GM12865 (cell line): ENCODE data around the gene RPN2.

Experiments
- DNase-seq: peaks from one replicate; pipeline ENCODE4 v3.0.0; 2010; ENCODE audit warnings: low read depth
- H3K4me3 ChIP-seq: 2 replicates; pipeline ENCODE4 v1.5.1; 2011; ENCODE audit warnings: mild to moderate bottlenecking, low read depth, low read length, control low read depth
- TF ChIP-seq, protein P1 (sequence below): IDR thresholded peaks from 2 replicates; pipeline ENCODE4 v1.5.1; 2011; ENCODE audit warnings: low read length, control low read depth, low read depth, inconsistent platforms; ENCODE audit not compliant: insufficient read depth; ENCODE audit errors: missing control alignments

RPN2 gene

DNA sequence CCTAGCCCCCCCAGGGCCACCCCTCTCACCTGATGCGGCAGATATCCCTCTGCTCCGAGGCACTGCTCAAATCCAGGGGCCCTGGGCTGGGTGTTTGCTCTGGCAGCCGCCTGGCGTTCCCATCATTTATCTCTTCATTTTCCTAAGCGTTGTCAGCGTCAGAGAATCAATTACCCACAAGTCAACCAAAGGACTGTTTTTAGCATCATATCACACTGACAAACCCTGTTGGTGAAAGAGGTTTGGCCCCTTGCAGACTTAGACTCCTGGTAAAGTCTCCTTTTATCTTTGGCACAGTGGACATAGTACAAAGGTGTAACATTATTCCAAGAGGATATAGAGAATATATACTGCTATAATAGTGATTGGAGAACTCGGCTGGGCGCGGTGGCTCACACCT is 82.6 kb downstream of the RPN2 start, which contains the start of gene GHRH:
GHRH (minus strand) TSS at position 101 of the 400 bp plus-strand sequence. CDS start 4,925 bp downstream, outside the sequence.
- DNase-seq: no peak

GRCh38 chr20:37262505-37262904 is 83.4 kb downstream of the RPN2 start:
- DNase-seq: no peak
- no peak overlapping the region for H3K4me3 ChIP-seq
- TF ChIP-seq, protein P1, sequence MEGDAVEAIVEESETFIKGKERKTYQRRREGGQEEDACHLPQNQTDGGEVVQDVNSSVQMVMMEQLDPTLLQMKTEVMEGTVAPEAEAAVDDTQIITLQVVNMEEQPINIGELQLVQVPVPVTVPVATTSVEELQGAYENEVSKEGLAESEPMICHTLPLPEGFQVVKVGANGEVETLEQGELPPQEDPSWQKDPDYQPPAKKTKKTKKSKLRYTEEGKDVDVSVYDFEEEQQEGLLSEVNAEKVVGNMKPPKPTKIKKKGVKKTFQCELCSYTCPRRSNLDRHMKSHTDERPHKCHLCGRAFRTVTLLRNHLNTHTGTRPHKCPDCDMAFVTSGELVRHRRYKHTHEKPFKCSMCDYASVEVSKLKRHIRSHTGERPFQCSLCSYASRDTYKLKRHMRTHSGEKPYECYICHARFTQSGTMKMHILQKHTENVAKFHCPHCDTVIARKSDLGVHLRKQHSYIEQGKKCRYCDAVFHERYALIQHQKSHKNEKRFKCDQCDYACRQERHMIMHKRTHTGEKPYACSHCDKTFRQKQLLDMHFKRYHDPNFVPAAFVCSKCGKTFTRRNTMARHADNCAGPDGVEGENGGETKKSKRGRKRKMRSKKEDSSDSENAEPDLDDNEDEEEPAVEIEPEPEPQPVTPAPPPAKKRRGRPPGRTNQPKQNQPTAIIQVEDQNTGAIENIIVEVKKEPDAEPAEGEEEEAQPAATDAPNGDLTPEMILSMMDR: no peak

More for the DNA sequence above, 82.6 kb downstream of the RPN2 start, which contains the start of gene GHRH:
- TF ChIP-seq, protein P1: no peak
- H3K4me3 ChIP-seq: no peak within 1 kb of the TSS

GRCh38 chr20:37263686-37264085 is 84.6 kb downstream of the RPN2 start:
- H3K4me3 ChIP-seq: no peak overlapping the region
- DNase-seq: no peak
- TF ChIP-seq, protein P1: no peak

- DNase-seq: peak; percentile 73
- TF ChIP-seq, protein P1: no peak
- no peak overlapping the region for H3K4me3 ChIP-seq
Measured at GRCh38 chr20:37265152-37265551, 86.0 kb downstream of the RPN2 start.

- DNase-seq: no peak
- no peak overlapping the region for H3K4me3 ChIP-seq
Measured at GRCh38 chr20:37266940-37267666, 88.0 kb downstream of the RPN2 start.

DNA sequence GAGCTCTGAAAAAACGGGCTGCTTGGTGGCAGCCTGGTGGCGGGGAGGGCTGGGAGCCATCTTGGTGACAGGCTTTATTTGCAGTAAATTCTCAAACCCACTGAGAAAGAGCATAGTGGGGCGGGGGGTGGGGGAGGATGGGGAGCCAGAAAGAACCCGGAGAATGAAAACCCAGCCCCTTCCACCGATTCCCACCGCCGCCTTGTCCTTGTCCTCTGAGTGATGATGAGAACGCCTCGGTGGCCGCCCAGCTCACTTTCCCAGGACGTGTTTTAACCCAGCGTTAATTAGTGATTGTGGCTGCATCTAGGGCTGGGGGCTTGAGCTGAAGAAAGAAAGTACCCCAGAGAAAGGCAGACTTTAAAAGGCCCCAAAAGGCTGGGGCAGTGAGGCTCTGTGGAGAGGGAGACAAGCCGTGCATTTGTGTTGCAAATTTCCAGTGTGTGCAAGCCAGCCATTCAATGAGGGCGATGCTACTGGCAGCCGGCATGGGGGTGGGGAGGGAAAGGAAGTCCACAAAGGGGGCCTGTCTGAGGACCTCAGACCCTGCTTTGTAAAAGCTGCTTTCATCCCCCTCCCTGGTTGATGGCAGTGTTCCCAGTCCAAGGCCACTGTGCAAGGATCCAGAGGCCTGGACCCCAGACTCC is 88.7 kb downstream of the RPN2 start:
- TF ChIP-seq, protein P1: no peak
- DNase-seq: no peak
- H3K4me3 ChIP-seq: no peak overlapping the region

More at GRCh38 chr20:37266940-37267666, 88.0 kb downstream of the RPN2 start:
- TF ChIP-seq, protein P1: no peak
